Activated CD8-positive, alpha-beta memory T cell treated with anti-CD3 and anti-CD28 coated beads, Interleukin-2, amount 50 U/mL, for 4 hours (primary cell): Measurements from ENCODE around the gene RBFOX2.
"Not testable (repeated sequence)": the region's sequence is repeated elsewhere in the genome, so short reads cannot be mapped to it uniquely, and the experiment has no call there.

ENCODE experiments used
- DNase-seq: peaks from one replicate; pipeline ENCODE4 v3.0.0-alpha.2; 2020

The RBFOX2 gene

DNA sequence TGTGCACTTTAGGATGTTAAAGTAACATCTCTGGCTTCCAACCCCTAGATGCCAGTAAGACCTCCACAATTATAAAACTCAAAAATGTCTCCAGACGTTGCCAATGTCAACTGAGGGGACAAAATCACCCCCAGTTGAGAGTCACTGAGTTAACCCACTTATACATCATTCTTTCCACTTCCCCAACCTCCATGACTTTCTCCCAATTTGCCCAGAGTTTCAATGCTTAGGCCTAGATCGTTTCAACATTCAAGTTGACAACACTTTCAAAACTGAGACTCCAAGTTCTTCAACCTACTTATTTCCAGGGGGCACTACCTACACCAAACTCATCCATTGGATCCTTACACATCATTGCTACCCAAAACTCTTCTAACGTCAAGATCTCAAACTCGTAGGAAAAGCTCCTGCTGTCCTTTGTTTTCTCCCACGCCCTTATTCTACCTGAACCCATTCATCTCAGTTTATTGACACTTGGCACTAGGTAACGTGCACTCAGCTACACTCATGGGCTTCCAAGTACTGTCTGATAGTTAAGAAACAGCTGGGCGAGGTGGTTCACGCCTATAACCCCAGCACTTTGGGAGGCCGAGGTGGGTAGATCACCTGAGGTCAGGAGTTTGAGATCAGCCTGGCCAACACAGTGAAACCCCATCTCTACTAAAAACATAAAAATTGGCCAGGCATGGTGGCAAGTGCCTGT is 24.5 kb downstream of the RBFOX2 start:
- DNase-seq: no peak

DNA sequence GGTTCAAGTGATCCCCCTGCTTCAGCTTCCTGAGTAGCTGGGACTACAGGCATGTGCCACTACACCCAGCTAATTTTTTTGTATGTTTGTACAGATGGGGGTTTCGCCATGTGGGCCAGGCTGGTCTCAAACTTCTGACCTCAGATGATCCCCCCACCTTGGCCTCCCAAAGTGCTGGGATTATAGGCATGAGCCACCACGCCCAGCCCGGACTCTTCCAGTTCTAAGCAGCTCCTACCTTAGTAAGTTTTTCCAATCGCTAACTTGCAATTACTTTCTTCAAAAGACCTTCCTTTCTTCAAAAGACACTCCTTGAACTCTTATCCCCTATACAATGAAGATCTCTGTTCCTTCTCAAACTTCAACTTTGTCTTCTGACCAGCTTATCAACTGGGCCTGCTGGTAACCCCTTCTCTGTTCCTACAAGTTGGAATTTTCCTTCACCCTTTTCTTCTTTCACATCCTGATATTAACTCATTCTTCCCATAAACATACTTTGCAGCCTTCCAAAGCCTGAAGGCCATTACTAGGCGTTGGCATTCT is 25.8 kb downstream of the RBFOX2 start:
- DNase-seq: no peak

- no peak for DNase-seq
Measured at GRCh38 chr22:36002084-36002483, 26.5 kb downstream of the RBFOX2 start.

DNA sequence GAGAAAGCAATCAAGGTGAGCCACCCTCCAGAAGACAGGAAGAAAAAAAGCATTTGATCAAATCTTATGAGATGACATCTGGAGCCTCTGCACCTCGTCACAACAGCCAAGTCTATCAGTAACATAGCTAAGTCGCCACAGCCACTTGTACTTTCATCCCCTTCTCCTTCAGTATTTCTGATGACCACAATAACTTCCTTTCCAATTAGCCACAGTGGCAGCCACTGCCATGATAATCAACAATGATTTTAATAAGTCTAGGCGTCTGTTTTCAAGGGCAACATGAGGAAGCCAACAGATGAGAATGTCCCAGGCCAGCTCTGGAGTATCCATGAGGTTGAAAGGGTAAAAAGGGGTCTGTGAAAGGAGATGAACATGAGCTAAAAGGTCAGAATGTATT is 29.9 kb downstream of the RBFOX2 start:
- DNase-seq: no peak

DNA sequence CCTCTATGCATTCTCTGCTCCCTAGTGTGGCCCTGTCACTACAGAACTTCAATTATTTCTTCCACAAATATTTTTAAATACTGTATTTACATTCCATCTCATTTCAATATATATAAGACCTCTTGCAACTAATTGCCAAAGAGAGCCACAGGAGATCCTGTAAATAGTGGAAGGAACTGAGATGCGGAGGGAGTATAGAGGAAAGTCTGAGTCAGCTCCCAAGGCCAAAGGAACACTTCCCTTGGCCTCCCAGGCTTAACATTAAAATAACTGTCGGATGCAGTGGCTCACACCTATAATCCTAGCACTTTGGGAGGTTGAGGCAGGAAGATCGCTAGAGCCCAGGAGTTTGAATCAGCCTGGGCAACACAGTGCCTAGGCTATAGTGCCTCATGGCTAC is 31.2 kb downstream of the RBFOX2 start:
- no peak for DNase-seq

DNA sequence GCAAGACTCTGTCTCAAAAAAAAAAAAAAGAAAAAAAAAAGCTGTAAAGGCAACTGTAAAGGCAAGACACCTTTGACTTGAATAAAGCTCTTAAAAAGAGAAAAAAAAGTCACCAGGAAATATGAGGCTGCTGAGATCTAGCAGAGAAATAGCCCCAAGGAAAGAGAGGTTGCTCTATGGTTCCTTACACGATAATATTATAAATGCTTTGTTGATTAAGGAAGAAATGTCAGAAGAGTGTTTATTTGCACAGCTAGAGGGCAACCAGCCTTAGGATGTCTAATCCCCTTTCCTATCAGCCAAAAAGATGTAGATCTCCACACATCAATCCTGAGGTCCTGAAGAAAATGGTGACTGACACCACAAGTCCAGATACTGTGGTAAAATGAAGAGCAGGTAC is 32.0 kb downstream of the RBFOX2 start:
- DNase-seq: no peak

DNA sequence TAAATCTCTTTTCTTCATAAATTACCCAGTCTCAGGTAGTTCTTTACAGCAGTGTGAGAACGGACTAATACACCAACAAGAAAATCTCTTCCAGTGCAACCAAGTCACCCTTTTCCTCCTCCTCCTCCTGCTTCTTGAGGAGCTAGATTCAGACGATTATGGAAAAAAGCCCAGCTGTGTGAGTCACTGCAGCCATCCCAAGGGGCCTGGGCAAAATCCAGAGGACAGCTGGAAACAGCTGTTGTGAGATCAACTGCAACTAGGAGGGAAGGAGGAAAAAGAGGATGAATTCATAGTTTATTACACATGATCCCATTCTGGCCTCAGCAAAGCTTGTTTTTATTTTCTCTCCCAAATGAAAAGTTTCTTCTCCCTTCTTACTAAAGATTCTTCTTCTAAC is 32.9 kb downstream of the RBFOX2 start:
- DNase-seq: no peak

- no peak for DNase-seq
Measured at GRCh38 chr22:35995348-35995747, 33.3 kb downstream of the RBFOX2 start.

DNA sequence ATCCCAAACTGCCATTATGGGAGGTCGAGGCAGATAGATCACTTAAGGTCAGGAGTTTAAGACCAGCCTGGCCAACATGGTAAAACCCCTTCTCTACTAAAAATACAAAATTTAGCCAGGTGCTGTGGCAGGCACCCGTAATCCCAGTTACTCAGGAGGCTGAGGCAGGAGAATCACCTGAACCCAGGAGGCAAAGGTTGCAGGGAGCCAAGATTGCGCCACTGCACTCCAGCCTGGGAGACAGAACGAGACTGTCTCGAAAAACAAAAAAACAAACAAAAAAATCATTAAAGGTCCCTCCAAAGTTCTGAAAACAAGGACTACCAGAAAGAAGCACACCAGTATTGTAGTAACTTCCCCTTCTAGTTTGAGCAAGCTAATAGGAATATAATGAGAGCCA is 34.9 kb downstream of the RBFOX2 start:
- not testable (repeated sequence) for DNase-seq

DNA sequence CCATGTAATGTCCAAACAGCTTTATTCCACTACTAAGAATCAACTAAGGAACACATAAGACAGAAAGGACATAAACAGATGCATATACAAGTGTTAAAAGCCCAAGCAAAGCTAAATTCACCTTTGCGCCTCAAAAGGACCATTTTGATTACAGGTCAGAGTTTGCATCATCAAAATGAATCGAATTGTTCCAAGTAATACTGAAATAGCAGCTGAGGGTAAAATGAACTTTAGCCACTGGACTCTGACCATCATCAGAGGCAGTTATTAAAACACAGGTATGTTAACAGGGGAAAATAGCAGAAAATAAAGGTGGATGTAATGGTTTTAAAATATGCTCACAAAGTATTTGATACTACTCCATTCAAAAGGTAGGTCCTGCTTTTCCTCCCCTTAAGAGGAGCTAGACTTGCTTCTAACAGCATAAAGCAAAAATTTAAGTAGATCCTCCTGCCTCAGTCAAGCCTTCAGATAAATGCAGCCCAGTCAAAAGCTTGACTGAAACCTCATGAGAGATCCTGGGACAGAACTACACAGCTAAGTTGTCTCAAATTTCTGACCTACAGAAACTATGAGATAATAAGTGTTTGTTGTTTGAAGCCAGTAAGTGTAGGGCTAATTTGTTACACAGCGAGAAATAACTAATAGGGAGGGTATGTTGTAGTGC is 35.4 kb downstream of the RBFOX2 start:
- DNase-seq: no peak

DNA sequence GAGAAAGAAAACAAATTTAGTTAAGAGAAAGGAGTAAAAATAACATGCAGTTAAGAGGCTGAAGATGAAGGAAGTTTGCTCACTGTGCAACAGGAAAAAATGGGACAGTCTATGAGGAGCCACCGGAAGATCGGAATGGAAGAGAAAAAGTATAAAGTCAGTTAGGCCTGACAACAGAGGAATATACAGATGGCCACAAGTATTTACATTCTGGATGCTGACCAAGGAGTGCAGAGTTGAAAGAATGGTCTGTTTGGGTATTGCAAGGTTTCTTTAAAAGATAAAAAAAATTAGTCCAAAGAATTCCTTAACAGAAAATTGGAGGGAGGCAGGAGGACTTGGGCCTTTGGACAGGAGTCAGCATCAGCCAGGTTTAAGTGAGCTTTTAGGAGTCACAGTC is 37.5 kb downstream of the RBFOX2 start:
- no peak for DNase-seq

DNA sequence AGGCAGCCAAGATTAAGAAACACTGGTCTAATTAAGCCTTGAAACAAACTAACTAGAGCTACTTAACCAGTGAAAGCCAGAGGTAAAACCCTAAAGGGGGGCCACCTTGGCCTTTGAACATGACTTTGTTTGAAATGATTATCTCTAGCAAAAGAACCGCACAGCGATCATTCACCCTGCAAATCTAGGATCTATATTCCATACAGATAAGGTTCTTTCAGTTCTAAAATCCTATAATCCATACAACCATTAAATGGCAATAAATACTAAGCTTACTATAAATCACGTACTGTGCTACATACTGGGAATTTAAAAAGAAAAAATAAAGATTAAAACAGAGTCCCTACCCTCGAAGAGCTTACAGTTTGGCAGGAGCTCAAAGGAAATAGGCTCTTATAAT is 40.6 kb downstream of the RBFOX2 start:
- DNase-seq: no peak

- DNase-seq: no peak
Measured at GRCh38 chr22:35987487-35987886, 41.1 kb downstream of the RBFOX2 start.

- DNase-seq: no peak
Measured at GRCh38 chr22:35986088-35986487, 42.5 kb downstream of the RBFOX2 start.

DNA sequence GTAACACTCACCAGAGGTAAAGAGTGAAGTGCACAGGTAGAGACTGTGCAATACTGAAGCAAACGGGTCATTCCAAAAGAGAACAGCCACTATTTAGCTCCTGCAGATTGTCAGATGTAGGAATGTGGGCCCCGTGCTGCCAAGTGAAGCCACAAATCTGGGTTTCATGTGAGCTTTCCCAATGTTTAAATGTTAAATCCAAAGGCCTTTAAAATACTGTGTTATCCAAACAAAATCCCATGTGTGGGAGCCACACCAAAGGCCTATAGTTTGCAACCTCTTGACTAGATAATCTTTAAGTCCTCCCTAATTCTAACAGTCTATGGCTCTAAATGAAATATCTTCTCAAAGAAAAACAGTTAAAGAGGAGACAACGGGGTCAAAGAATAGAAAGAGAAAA is 43.3 kb downstream of the RBFOX2 start:
- no peak for DNase-seq

- no peak for DNase-seq
Measured at GRCh38 chr22:35984183-35985175, 44.1 kb downstream of the RBFOX2 start.

DNA sequence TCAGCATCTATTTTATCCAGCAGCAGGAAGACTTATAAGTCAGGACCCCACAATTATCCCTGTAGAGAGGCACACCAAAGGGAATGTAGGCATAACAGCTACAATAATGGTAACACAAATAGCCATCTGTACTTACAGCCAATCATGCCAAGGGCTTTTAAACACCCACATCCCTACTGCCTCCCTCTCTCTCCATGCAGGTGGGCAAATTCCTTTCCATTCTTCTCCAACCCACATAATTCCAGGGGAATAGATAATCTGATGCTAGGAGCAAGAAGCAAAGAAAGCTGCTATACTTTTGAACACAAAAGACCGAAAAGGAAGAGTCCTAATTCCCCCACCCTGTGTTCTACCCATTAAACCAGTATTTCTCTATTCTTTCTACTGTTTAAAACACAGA is 46.7 kb downstream of the RBFOX2 start:
- no peak for DNase-seq

DNA sequence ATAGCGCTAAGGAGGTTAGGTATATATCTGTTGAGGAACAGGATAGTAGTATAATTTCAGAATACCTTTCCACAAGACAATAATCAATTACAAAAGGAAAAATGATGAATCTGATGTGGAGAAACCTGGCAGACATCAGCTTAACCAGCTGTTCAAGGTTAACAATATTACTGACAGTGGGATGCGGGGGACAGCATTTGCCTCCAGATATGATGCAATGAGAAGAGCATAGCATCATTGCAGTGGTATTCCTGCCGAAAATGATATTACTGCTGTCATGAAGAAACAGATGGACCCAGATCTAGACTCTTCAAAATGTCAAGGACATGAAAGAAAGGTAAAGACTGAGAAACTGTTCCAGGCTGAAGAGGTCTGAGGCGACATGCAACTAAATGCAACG is 49.7 kb downstream of the RBFOX2 start:
- no peak for DNase-seq

- no peak for DNase-seq
Measured at GRCh38 chr22:35978201-35978600, 50.4 kb downstream of the RBFOX2 start.

GRCh38 chr22:35977136-35977535 is 51.5 kb downstream of the RBFOX2 start:
- DNase-seq: no peak

DNA sequence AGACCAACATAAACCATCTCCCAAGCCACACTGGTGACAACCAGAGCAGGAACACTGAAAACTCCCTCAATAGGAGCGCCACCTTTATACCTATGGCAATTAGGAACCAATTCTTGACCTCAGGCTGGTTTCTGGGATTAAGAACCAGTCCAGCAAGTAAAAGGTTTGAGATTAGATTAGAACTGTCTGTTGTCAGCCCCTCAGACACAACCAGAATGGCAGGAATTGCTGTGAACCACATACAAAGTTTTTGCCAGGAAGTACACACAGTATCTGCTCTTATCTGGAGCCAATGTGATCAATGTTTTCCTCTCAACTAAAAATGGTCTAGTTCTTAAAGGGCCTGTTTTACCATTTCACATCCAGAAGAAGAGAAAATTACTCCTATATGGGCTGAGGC is 55.2 kb downstream of the RBFOX2 start:
- DNase-seq: no peak

DNA sequence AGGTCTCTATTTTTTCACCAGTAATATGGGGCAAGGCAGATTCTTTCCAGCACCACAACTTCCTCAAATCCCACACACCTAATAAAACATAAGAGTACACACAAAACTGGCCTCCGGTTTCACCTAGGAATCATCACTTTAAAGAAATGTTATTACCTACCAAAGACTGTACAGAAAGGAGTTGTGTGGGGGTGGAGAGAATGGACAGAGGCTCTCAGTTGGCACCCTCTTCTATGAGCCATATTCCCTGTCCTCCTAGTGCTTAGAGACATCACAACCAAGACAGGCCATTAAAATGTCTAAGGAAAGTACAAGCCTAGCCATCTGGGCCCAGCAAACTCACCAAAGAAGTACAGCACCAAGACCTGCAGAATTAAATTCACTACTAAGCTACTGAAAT is 56.1 kb downstream of the RBFOX2 start:
- DNase-seq: no peak

- no peak for DNase-seq
Measured at GRCh38 chr22:35971456-35972119, 57.0 kb downstream of the RBFOX2 start.
